MM.1S (cell line): ENCODE data around the gene NMRK1.

ENCODE experiments used
- DNase-seq: peaks from one replicate; pipeline ENCODE4 v3.0.0-alpha.2; 2015
- H2AFZ ChIP-seq: fragments of 300-600 bp; sonication (generic); 2 replicates; pipeline ENCODE4 v1.6.0; 2016; ENCODE audit warnings: antibody characterized with exemption, low read length
- H3F3A ChIP-seq: fragments of 300-600 bp; sonication (generic); 2 replicates; pipeline ENCODE4 v1.6.1; 2016; ENCODE audit warnings: mild to moderate bottlenecking, antibody characterized with exemption, low read length, moderate library complexity, mixed read lengths; ENCODE audit not compliant: insufficient read depth
- H3K27ac ChIP-seq: fragments of 300-600 bp; sonication (generic); 2 replicates; pipeline ENCODE4 v1.5.1; 2016; ENCODE audit warnings: mild to moderate bottlenecking, low read length
- H3K27me3 ChIP-seq: fragments of 300-600 bp; sonication (generic); replicated peaks from 2 replicates; pipeline ENCODE4 v1.6.0; 2016; ENCODE audit warnings: low read length; ENCODE audit not compliant: insufficient read depth
- H3K36me3 ChIP-seq: fragments of 300-600 bp; sonication (generic); replicated peaks from 2 replicates; pipeline ENCODE4 v1.6.1; 2016; ENCODE audit warnings: mild to moderate bottlenecking, low read length, mixed read lengths; ENCODE audit not compliant: insufficient read depth
- H3K4me1 ChIP-seq: fragments of 300-600 bp; sonication (generic); 2 replicates; pipeline ENCODE4 v1.6.1; 2016; ENCODE audit warnings: low read length, mixed read lengths
- H3K4me2 ChIP-seq: fragments of 300-600 bp; sonication (generic); 2 replicates; pipeline ENCODE4 v1.6.0; 2016; ENCODE audit warnings: low read depth, low read length
- H3K4me3 ChIP-seq: fragments of 300-600 bp; sonication (generic); 2 replicates; pipeline ENCODE4 v1.5.1; 2016; ENCODE audit warnings: low read length, mixed read lengths
- H3K79me2 ChIP-seq: fragments of 300-600 bp; sonication (generic); 2 replicates; pipeline ENCODE4 v1.6.1; 2016; ENCODE audit warnings: mixed run types, low read length, mixed read lengths
- H3K9ac ChIP-seq: fragments of 300-600 bp; sonication (generic); 2 replicates; pipeline ENCODE4 v1.6.1; 2016; ENCODE audit warnings: low read length, mixed read lengths
- H3K9me2 ChIP-seq: fragments of 300-600 bp; sonication (generic); replicated peaks from 2 replicates; pipeline ENCODE4 v1.6.1; 2016; ENCODE audit warnings: mild to moderate bottlenecking, low read length, mixed read lengths; ENCODE audit not compliant: insufficient read depth
- H3K9me3 ChIP-seq: fragments of 300-600 bp; sonication (generic); replicated peaks from 2 replicates; pipeline ENCODE4 v1.6.1; 2016; ENCODE audit warnings: mild to moderate bottlenecking, low read length, mixed read lengths; ENCODE audit not compliant: insufficient read depth
- H4K20me1 ChIP-seq: fragments of 300-600 bp; sonication (generic); 2 replicates; pipeline ENCODE4 v1.6.1; 2016; ENCODE audit warnings: mild to moderate bottlenecking, low read length, moderate library complexity, mixed read lengths; ENCODE audit not compliant: insufficient read depth
- CTCF ChIP-seq: fragments of 300-600 bp; sonication (generic); IDR thresholded peaks from 2 replicates; pipeline ENCODE4 v1.5.1; 2016; ENCODE audit warnings: antibody characterized with exemption, low read length, mixed read lengths
- EZH2 ChIP-seq: fragments of 300-600 bp; sonication (generic); optimal IDR thresholded peaks from 2 replicates; pipeline ENCODE3; 2017; ENCODE audit warnings: low read depth, mild to moderate bottlenecking, antibody characterized with exemption, low read length, mixed read lengths
- EZH2phosphoT487 ChIP-seq: fragments of 300-600 bp; sonication (generic); IDR thresholded peaks from 2 replicates; pipeline ENCODE4 v1.6.1; 2018; ENCODE audit warnings: antibody characterized with exemption, low read length

Gene NMRK1

DNA sequence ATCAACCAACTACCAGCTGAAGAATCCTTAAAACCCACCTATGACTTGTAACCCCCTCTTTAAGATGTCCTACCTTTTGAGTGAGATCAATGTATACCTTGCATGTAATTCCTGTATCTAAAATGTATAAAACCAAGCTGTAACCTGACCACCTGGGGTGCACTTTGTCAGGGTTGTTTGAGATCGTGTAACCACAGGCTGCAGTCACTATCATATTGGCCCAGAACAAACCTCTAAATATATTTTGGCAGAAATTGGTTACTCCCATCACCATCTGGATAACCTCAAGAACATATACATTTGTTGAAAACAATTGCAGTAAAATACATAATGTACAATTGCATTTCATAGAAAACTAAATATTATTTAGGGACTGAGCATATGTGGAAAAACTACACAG, 68.3 kb downstream of the NMRK1 start:
- no peak for DNase-seq
- Histone ChIP-seq H3K27ac (no peak overlapping the region), H3K79me2 (peaks cover 68% of the 10 kb centered on the region), H3F3A (no peaks in the 10 kb centered on the region), H3K36me3 (no peaks in the 10 kb centered on the region; the same call in 1 of the 2 replicates), H3K4me3 (no peak overlapping the region), H3K9me3 (no peaks in the 10 kb centered on the region), H2AFZ (no peak overlapping the region), H4K20me1 (no peaks in the 10 kb centered on the region), H3K4me1 (no peaks in the 10 kb centered on the region), H3K4me2 (no peak overlapping the region), H3K27me3 (no peaks in the 10 kb centered on the region), H3K9me2 (no peaks in the 10 kb centered on the region), H3K9ac (no peak overlapping the region)
- TF ChIP-seq EZH2 = no peak
- no peak for TF ChIP-seq EZH2phosphoT487
- no peak for TF ChIP-seq CTCF

DNA sequence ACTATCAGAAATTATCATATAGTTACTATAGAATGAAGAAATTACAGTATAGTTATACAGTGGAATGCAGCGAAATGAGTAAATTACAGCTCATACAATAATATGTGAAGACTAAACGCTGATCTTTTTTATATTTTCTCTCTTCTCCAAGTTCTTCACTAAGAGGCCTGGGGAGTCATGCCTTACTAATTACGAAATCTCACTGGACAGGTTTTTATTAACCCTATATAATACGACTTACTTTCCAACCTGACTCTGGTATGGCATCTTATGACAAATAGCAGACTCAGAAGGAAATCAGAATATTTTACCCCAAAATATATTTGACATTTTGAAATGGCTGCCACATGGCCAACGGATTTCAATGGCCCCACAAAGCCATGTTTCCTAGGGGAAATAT, 68.9 kb downstream of the NMRK1 start:
- no peak for DNase-seq
- H3K4me1 ChIP-seq = no peaks in the 10 kb centered on the region
- no peaks in the 10 kb centered on the region for H3K9me2 ChIP-seq
- H3K9me3 ChIP-seq = no peaks in the 10 kb centered on the region
- H3F3A ChIP-seq = no peaks in the 10 kb centered on the region
- peaks cover 61% of the 10 kb centered on the region for H3K79me2 ChIP-seq
- H4K20me1 ChIP-seq = no peaks in the 10 kb centered on the region
- no peaks in the 10 kb centered on the region; the same call in 1 of the 2 replicates for H3K36me3 ChIP-seq
- no peak overlapping the region for H2AFZ ChIP-seq
- no peak overlapping the region for H3K27ac ChIP-seq
- H3K27me3 ChIP-seq = no peaks in the 10 kb centered on the region
- H3K4me2 ChIP-seq = no peak overlapping the region
- H3K9ac ChIP-seq = no peak overlapping the region
- no peak overlapping the region for H3K4me3 ChIP-seq
- no peak for TF ChIP-seq EZH2phosphoT487
- TF ChIP-seq EZH2 = no peak
- TF ChIP-seq CTCF = no peak

GRCh38 chr9:75017378-75017777, 70.6 kb downstream of the NMRK1 start:
- TF ChIP-seq EZH2phosphoT487 (no peak), EZH2 (no peak), CTCF (no peak)
- no peaks in the 10 kb centered on the region; the same call in 1 of the 2 replicates for H3K36me3 ChIP-seq
- H3K79me2 ChIP-seq = peaks cover 46% of the 10 kb centered on the region

More at GRCh38 chr9:75017378-75017777, 70.6 kb downstream of the NMRK1 start:
- Histone ChIP-seq H3K4me1 (no peaks in the 10 kb centered on the region), H4K20me1 (no peaks in the 10 kb centered on the region), H3K27me3 (no peaks in the 10 kb centered on the region), H3K27ac (no peak overlapping the region), H3K4me3 (no peak overlapping the region), H2AFZ (no peak overlapping the region), H3K9me3 (no peaks in the 10 kb centered on the region), H3K4me2 (no peak overlapping the region), H3F3A (no peaks in the 10 kb centered on the region), H3K9ac (no peak overlapping the region), H3K9me2 (no peaks in the 10 kb centered on the region)
- no peak for DNase-seq
